H7 (cell line): ENCODE data around the gene PSORS1C2. TPM values are rescaled to one million over a fixed set of nuclear protein-coding genes. Genes with fewer than 3 reads are reported as not detected.
A peak's percentile ranks its signal among the peaks of the same experiment; 100 is the strongest.

Source experiments
- DNase-seq: peaks from one replicate; pipeline ENCODE4 v3.0.0; 2012
- H3K27me3 ChIP-seq: 2 replicates; pipeline ENCODE4 v1.6.0; 2011; ENCODE audit warnings: mild to moderate bottlenecking, low read length; ENCODE audit not compliant: control insufficient read depth, insufficient read depth
- H3K36me3 ChIP-seq: replicated peaks from 2 replicates; pipeline ENCODE4 v1.5.1; 2011; ENCODE audit warnings: low read length; ENCODE audit not compliant: control insufficient read depth, insufficient read depth
- H3K4me3 ChIP-seq: 2 replicates; pipeline ENCODE4 v1.5.1; 2011; ENCODE audit warnings: low read depth, mild to moderate bottlenecking, control low read depth, low read length, moderate library complexity; ENCODE audit not compliant: insufficient read depth
- total RNA-seq: library from RNA; depleted of rRNA; stranded (reverse); fragments of >200 nt; shearing (Covaris generic); gene quantifications from 2 replicates; pipeline ENCODE4 v1.2.3, GENCODE V29; 2014

The PSORS1C2 gene
- total RNA-seq, 1 experiment from 2014 or later = 0.07 TPM

GRCh38 chr6:31139599-31139998 lies 733 bp upstream of the PSORS1C2 start:
- DNase-seq = peak; percentile 87
- Histone ChIP-seq H3K4me3 (no peak overlapping the region), H3K27me3 (no peaks in the 10 kb centered on the region), H3K36me3 (peaks cover 10% of the 10 kb centered on the region)

- Histone ChIP-seq H3K27me3 (no peaks in the 10 kb centered on the region), H3K4me3 (no peak overlapping the region)
- DNase-seq = no peak
These were observed 3.2 kb downstream of the PSORS1C2 start for GRCh38 chr6:31135710-31136109.

GRCh38 chr6:31132806-31133205 lies 6.1 kb downstream of the PSORS1C2 start:
- Histone ChIP-seq H3K36me3 (no peaks in the 10 kb centered on the region), H3K27me3 (no peaks in the 10 kb centered on the region), H3K4me3 (no peak overlapping the region)
- DNase-seq = no peak

More at GRCh38 chr6:31135710-31136109, 3.2 kb downstream of the PSORS1C2 start:
- no peaks in the 10 kb centered on the region for H3K36me3 ChIP-seq

GRCh38 chr6:31131595-31131994 lies 7.3 kb downstream of the PSORS1C2 start:
- Histone ChIP-seq H3K4me3 (no peak overlapping the region), H3K36me3 (no peaks in the 10 kb centered on the region), H3K27me3 (no peaks in the 10 kb centered on the region)
- peak; percentile 41 for DNase-seq

GRCh38 chr6:31130751-31131150 lies 8.1 kb downstream of the PSORS1C2 start:
- DNase-seq = no peak
- H3K27me3 ChIP-seq = no peaks in the 10 kb centered on the region
- no peaks in the 10 kb centered on the region for H3K36me3 ChIP-seq
- no peak overlapping the region for H3K4me3 ChIP-seq

GRCh38 chr6:31129130-31129529 lies 9.7 kb downstream of the PSORS1C2 start:
- DNase-seq = no peak
- Histone ChIP-seq H3K4me3 (no peak overlapping the region), H3K27me3 (no peaks in the 10 kb centered on the region)

GRCh38 chr6:31128093-31128676 lies 10.7 kb downstream of the PSORS1C2 start:
- H3K27me3 ChIP-seq = no peaks in the 10 kb centered on the region
- DNase-seq = peak; percentile 89
- no peaks in the 10 kb centered on the region for H3K36me3 ChIP-seq
- no peak overlapping the region for H3K4me3 ChIP-seq

More at GRCh38 chr6:31129130-31129529, 9.7 kb downstream of the PSORS1C2 start:
- no peaks in the 10 kb centered on the region for H3K36me3 ChIP-seq

- no peak overlapping the region for H3K4me3 ChIP-seq
- no peaks in the 10 kb centered on the region for H3K27me3 ChIP-seq
- DNase-seq = no peak
- no peaks in the 10 kb centered on the region for H3K36me3 ChIP-seq
These were observed 12.3 kb downstream of the PSORS1C2 start for GRCh38 chr6:31126396-31127175.

GRCh38 chr6:31125586-31126363 lies 13.1 kb downstream of the PSORS1C2 start:
- Histone ChIP-seq H3K36me3 (no peaks in the 10 kb centered on the region), H3K27me3 (no peaks in the 10 kb centered on the region), H3K4me3 (no peak overlapping the region)
- DNase-seq = no peak

GRCh38 chr6:31125162-31125561 lies 13.7 kb downstream of the PSORS1C2 start:
- Histone ChIP-seq H3K4me3 (no peak overlapping the region), H3K36me3 (no peaks in the 10 kb centered on the region), H3K27me3 (no peaks in the 10 kb centered on the region)
- peak; percentile 51 for DNase-seq

GRCh38 chr6:31122791-31123706 lies 15.8 kb downstream of the PSORS1C2 start:
- Histone ChIP-seq H3K4me3 (no peak overlapping the region), H3K36me3 (no peaks in the 10 kb centered on the region), H3K27me3 (no peaks in the 10 kb centered on the region)
- peak; percentile 32 for DNase-seq

GRCh38 chr6:31121131-31121790 lies 17.6 kb downstream of the PSORS1C2 start:
- Histone ChIP-seq H3K4me3 (no peak overlapping the region), H3K36me3 (no peaks in the 10 kb centered on the region), H3K27me3 (no peaks in the 10 kb centered on the region)
- DNase-seq = peak; percentile 38

- Histone ChIP-seq H3K4me3 (no peak within 1 kb of the TSS), H3K27me3 (no peaks in the 10 kb centered on the region), H3K36me3 (no peaks in the 10 kb centered on the region)
- DNase-seq = peak; percentile 46
These were observed 18.5 kb downstream of the PSORS1C2 start, which contains the start of gene CDSN for GRCh38 chr6:31120151-31120915. Gene CDSN, minus strand, starts transcription at chr6:31120446. Its CDS starts 27 bp downstream, at chr6:31120419.
